ENCODE measurements around the gene CLTA.

DNA sequence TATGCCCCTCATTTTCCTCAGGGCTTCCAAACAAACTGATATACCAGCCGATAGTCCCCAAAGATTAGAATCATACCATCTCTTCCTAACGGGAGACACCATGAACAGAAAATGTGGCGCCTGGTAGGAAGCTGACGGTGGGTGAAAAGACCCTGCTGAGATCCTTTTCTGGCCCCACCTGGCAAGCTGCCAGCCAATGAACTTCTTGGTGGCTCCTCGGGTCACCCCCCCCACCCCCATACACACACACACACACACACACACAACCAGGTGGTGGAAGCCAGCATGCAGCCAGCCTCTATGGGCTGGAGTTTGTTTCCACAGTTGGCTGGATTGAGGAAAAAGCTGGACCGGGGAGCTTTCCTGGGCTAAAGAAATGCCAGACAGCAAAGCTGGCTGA, 26.3 kb upstream of the CLTA start:
- TF ChIP-seq POLR2AphosphoS5 (IDR thresholded peaks at IDR 0.05; ENCODE audit: low read depth, low read length) = no peak
- TF ChIP-seq BRCA1 (IDR thresholded peaks at IDR 0.05; ENCODE audit: low read depth, low read length) = no peak
- no peak for TF ChIP-seq EZH2 (IDR thresholded peaks at IDR 0.05; ENCODE audit: low read depth, low read length, severe bottlenecking)
- TF ChIP-seq, protein P1, sequence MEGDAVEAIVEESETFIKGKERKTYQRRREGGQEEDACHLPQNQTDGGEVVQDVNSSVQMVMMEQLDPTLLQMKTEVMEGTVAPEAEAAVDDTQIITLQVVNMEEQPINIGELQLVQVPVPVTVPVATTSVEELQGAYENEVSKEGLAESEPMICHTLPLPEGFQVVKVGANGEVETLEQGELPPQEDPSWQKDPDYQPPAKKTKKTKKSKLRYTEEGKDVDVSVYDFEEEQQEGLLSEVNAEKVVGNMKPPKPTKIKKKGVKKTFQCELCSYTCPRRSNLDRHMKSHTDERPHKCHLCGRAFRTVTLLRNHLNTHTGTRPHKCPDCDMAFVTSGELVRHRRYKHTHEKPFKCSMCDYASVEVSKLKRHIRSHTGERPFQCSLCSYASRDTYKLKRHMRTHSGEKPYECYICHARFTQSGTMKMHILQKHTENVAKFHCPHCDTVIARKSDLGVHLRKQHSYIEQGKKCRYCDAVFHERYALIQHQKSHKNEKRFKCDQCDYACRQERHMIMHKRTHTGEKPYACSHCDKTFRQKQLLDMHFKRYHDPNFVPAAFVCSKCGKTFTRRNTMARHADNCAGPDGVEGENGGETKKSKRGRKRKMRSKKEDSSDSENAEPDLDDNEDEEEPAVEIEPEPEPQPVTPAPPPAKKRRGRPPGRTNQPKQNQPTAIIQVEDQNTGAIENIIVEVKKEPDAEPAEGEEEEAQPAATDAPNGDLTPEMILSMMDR (IDR thresholded peaks at IDR 0.05; ENCODE audit: control extremely low read depth in 1 of 3, insufficient read depth in 1 of 3, low read depth in 1 of 3, low read length in 3 of 3) = no peak

Measured in H1 (cell line).